Ascending aorta (tissue), 2 donors: ENCODE data around the gene CYP46A1. TPM values are rescaled to one million over a fixed set of nuclear protein-coding genes. Genes with fewer than 3 reads are reported as not detected.

Source experiments
- DNase-seq, 2 donors: peaks; one replicate each; pipeline ENCODE4 v3.0.0-alpha.2; 2019; ENCODE audit warnings: low spot score in 2 of 2
- H3K27ac ChIP-seq, 2 donors: fragments of 200-600 bp; sonication (generic); one replicate each; pipeline ENCODE4 v1.5.1; 2016 to 2017; ENCODE audit warnings: mild to moderate bottlenecking in 1 of 2
- H3K27me3 ChIP-seq: fragments of 200-600 bp; sonication (generic); one replicate; pipeline ENCODE4 v1.5.1; 2017
- H3K36me3 ChIP-seq, 2 donors: fragments of 200-600 bp; sonication (generic); one replicate each; pipeline ENCODE4 v1.5.1; 2016
- H3K4me1 ChIP-seq, 2 donors: fragments of 200-600 bp; sonication (generic); one replicate each; pipeline ENCODE4 v1.5.1; 2016 to 2017; ENCODE audit warnings: mild to moderate bottlenecking in 1 of 2
- H3K4me3 ChIP-seq, 2 donors: fragments of 200-600 bp; sonication (generic); one replicate each; pipeline ENCODE4 v1.5.1; 2016 to 2017; ENCODE audit warnings: mild to moderate bottlenecking in 1 of 2
- H3K9me3 ChIP-seq, 2 donors: fragments of 200-600 bp; sonication (generic); one replicate each; pipeline ENCODE4 v1.5.1; 2016
- intact Hi-C: fragments of 100-400 bp; cut with DNase I; formaldehyde crosslinking; loops from one replicate; pipeline ENCODE4 v1.15.1; 2023
- total RNA-seq: library from RNA; depleted of rRNA; stranded (reverse); fragments of >200 nt; gene quantifications from one replicate; pipeline ENCODE4 v1.1.0, GENCODE V29; 2016
- TF ChIP-seq, protein P1 (sequence below), 3 experiments: fragments of 200-600 bp in 2 of 3; fragments of 450-650 bp in 1 of 3; sonication (generic) in 2 of 3; IDR thresholded peaks; one replicate each; pipeline ENCODE4 v1.5.1; 2016 to 2019; ENCODE audit warnings: antibody characterized with exemption in 3 of 3, mild to moderate bottlenecking in 1 of 3, moderate library complexity in 1 of 3

The CYP46A1 gene
- total RNA-seq, 1 donor from 2014 or later = not detected

DNA sequence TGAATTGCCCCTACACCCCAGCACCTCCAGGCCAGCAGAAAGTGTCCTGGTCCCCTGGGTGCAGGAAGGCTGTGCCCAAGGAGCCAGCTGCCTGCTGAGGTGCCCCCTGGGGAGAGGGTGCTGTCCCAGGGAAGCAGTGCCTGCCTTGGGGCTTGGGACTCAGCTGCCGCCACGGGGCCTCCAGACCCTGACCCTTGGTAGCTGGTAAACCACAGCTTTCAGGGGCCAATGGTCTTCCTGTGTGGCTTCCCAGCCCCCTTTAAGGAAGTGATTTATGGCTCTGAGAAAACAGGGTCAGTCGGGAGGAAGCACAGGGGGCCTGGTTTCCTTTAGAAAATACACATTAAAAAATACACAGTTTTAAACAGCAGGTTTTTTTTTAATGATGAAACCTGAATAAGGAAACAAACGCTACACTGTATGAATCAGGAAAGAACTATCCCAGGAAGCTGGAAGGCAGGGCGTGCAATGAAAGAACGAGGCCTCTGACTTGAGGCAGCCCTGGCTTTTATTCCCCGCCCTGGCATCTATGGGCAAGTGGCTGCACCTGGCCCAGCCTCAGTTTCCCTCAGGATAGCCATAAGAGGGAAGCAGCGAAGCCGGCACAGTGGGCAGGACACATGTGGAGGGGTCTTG is 68.5 kb downstream of the CYP46A1 start:
- peak overlapping the region; percentile 48 to 66 for H3K27ac ChIP-seq
- H3K4me1 ChIP-seq = peaks cover 19 to 51% of the 10 kb centered on the region in 2 donors
- no peaks in the 10 kb centered on the region for H3K9me3 ChIP-seq
- H3K4me3 ChIP-seq = no peak overlapping the region
- H3K36me3 ChIP-seq = no peaks in the 10 kb centered on the region
- TF ChIP-seq, protein P1, sequence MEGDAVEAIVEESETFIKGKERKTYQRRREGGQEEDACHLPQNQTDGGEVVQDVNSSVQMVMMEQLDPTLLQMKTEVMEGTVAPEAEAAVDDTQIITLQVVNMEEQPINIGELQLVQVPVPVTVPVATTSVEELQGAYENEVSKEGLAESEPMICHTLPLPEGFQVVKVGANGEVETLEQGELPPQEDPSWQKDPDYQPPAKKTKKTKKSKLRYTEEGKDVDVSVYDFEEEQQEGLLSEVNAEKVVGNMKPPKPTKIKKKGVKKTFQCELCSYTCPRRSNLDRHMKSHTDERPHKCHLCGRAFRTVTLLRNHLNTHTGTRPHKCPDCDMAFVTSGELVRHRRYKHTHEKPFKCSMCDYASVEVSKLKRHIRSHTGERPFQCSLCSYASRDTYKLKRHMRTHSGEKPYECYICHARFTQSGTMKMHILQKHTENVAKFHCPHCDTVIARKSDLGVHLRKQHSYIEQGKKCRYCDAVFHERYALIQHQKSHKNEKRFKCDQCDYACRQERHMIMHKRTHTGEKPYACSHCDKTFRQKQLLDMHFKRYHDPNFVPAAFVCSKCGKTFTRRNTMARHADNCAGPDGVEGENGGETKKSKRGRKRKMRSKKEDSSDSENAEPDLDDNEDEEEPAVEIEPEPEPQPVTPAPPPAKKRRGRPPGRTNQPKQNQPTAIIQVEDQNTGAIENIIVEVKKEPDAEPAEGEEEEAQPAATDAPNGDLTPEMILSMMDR (IDR thresholded peaks at IDR 0.05) = no peak
- intact Hi-C loops = loop anchor here (10.0 kb wide), 1 partner anchor 622 kb away; the partner anchor contains the start of gene WDR25
- no peaks in the 10 kb centered on the region for H3K27me3 ChIP-seq
- DNase-seq = no peak

DNA sequence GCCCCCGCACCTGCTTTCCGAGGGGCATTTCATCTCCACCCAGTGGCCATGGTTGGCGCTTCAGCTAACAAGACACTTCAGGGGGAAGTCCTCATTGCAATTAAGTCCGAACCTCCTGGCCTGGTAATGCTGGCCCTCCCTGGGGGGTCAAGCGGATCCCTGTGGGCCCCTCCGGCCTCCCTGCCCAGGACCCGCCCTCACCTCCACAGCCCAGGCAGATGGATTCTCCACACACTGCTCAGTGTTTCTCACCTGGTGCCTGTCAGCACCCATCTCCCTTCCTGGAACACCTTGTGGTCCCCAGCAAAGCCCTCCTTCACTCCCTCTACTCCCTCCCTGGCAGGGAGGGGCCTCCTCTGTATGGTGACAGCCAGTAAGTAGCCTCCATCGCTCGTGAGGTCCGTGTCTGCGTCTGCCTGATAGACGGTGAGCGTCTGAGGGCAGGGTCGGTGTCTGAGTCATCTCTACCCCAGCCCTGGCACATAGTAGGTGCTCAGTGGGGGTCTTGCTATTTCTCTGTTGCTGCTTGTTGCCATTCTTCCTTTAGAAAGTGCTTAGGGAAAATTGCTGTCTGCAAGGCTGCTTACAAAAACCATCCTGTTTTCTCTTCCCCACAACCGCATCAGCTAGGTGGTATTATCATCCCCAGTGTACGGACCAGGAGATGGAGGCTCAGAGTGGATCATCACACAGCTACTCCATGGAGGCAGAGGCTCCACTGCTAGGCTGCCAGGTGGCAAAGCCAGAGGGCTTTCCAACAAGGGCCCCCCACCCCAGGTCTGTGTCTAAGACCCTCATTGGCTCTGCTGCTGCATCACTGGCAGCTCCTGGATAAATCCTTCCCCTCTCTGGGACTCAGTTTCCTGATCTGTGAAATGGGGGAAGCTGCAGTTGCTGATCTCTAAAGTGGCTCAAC is 69.4 kb downstream of the CYP46A1 start:
- Histone ChIP-seq H3K4me3 (no peak overlapping the region), H3K4me1 (peaks cover 19 to 51% of the 10 kb centered on the region in 2 donors), H3K27ac (peak overlapping the region; percentile 48 to 54), H3K27me3 (no peaks in the 10 kb centered on the region), H3K36me3 (no peaks in the 10 kb centered on the region), H3K9me3 (no peaks in the 10 kb centered on the region)
- no peak for DNase-seq
- TF ChIP-seq, protein P1 (IDR thresholded peaks at IDR 0.05) = no peak
- intact Hi-C loops = loop anchor here (1.0 to 10.0 kb wide), 2 partner anchors 7 to 621 kb away; partner anchors contain the start of gene WDR25

DNA sequence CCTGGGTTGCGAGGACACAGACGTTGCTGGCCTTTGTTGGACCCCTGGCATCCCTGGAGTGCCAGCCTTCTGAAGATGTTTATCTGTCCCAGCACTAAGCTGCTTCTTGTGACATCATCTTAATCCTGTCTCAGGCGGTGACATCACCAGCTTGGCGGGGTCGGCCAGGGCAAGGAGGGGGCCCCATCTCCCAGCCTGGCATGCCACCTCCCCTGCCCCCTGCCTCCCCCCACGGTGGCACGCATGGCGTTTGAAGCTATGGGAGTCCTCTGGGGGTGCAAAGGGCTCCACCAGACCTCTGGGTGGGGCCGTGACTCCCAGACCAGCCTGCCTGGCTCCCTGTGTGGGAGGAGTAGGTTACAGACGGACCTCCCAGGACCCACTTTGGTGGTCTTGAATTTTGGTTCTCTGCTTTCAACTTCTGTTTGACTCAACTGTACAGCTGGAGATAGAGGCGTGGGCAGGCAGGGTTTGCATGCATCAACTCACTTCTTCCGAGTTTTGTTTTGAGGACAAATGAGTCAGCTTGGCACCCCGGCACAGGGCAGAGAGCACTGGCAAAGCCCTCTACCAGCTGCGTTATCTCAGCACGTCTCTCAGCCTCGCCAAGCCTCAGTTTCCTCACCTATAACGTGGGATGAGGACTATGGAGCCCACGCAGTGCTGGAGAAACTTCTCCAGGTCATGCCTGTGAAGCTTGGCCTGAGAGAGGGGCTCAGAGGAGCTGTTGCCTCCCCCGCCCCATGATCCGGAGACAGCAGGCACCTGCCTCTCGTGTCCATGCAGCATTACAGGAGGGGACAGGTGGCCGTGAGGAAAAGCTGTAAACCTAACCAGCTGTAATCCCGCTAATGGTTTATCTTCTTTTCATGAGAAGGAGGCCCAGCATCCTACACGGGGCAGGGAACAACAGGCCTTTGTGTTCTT is 70.3 kb downstream of the CYP46A1 start:
- intact Hi-C loops = loop anchor here (1.0 to 10.0 kb wide), 2 partner anchors 8 to 620 kb away; partner anchors contain the start of gene WDR25
- DNase-seq = peak; percentile 42 to 86
- H3K27ac ChIP-seq = peak overlapping the region; percentile 22 to 48
- TF ChIP-seq, protein P1 (IDR thresholded peaks at IDR 0.05) = no peak
- no peaks in the 10 kb centered on the region for H3K27me3 ChIP-seq
- H3K4me1 ChIP-seq = peaks cover 19 to 51% of the 10 kb centered on the region in 2 donors
- H3K36me3 ChIP-seq = no peaks in the 10 kb centered on the region
- no peaks in the 10 kb centered on the region for H3K9me3 ChIP-seq
- peak overlapping the region in 1 of 2 donors; percentile 2 for H3K4me3 ChIP-seq

DNA sequence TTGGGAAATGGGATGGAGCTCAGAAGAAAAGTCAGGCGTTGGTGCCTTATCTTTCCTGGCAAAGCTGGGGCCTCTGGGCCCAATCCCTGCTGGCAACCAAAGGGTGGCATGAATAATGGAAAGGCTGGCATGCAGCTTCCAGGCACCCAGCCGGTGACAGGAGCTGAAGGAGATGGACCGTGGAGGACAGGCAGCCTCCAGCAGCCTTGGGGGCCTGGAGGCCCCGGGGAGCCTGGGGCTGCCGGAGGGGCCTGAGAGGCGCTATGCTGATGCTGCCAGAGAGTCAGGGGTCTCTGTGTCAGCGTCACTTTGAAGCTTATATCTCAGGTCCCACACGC is 70.9 kb downstream of the CYP46A1 start:
- intact Hi-C loops = loop anchor here (10.0 kb wide), 1 partner anchor 620 kb away; the partner anchor contains the start of gene WDR25
- Histone ChIP-seq H3K4me1 (peaks cover 16 to 48% of the 10 kb centered on the region in 2 donors), H3K4me3 (no peak overlapping the region), H3K9me3 (no peaks in the 10 kb centered on the region), H3K27ac (peak overlapping the region; percentile 22 to 48), H3K36me3 (no peaks in the 10 kb centered on the region), H3K27me3 (no peaks in the 10 kb centered on the region)
- no peak for DNase-seq
- TF ChIP-seq, protein P1 (IDR thresholded peaks at IDR 0.05) = no peak
